ENCODE results near the gene FZR1.

GRCh38 chr19:3539756-3540118, 33.6 kb downstream of the FZR1 start:
- TF ChIP-seq CTCF (IDR thresholded peaks at IDR 0.05) (no peak), EZH2 (IDR thresholded peaks at IDR 0.05) (no peak), EZH2phosphoT487 (IDR thresholded peaks at IDR 0.05) (no peak)
